H1 (cell line): ENCODE results near the gene ZNF414. TPM values are rescaled to one million over a fixed set of nuclear protein-coding genes. Genes with fewer than 3 reads are reported as not detected.
A peak's percentile ranks its signal among the peaks of the same experiment; 100 is the strongest.

Experiments used
- CTCF ChIA-PET: fragments of 300-600 bp; sonication (Branson Sonifier 250); formaldehyde crosslinking; loops from one replicate; lab custom pipeline; 2021; ENCODE audit not compliant: partially characterized antibody; lab: Charles Lee
- POLR2A ChIA-PET: fragments of 300-600 bp; sonication (Branson Sonifier 250); formaldehyde crosslinking; loops from one replicate; lab custom pipeline; 2021; ENCODE audit warnings: inconsistent platforms; ENCODE audit not compliant: partially characterized antibody; lab: Charles Lee
- DNase-seq, 2 experiments: peaks; one replicate each; pipeline versions ENCODE4 v3.0.0 to v3.0.0-alpha.2; 2010 to 2022; ENCODE audit warnings: low spot score in 2 of 2, low read depth in 1 of 2, mixed read lengths in 1 of 2
- FAIRE-seq: peaks from 2 replicates; lab custom pipeline; 2011; peaks lifted over from hg19 to GRCh38; lab: Jason Lieb, UNC
- H2AFZ ChIP-seq: 2 replicates; pipeline ENCODE4 v1.8.1; 2012; ENCODE audit warnings: low read length, inconsistent platforms
- H2AK5ac ChIP-seq: 2 replicates; pipeline ENCODE4 v1.6.1; 2013; ENCODE audit warnings: low read depth, low read length
- H2BK120ac ChIP-seq: replicated peaks from 2 replicates; pipeline ENCODE3; 2013; ENCODE audit warnings: low read depth, low read length, inconsistent platforms
- H2BK12ac ChIP-seq: 2 replicates; pipeline ENCODE4 v1.6.1; 2013; ENCODE audit warnings: low read depth, low read length
- H2BK15ac ChIP-seq: 2 replicates; pipeline ENCODE4 v1.6.1; 2013; ENCODE audit warnings: low read length
- H2BK20ac ChIP-seq: 2 replicates; pipeline ENCODE4 v1.6.1; 2013; ENCODE audit warnings: low read length
- H2BK5ac ChIP-seq: 2 replicates; pipeline ENCODE4 v1.6.1; 2013; ENCODE audit warnings: low read depth, low read length
- H3K14ac ChIP-seq: 2 replicates; pipeline ENCODE4 v1.6.1; 2013; ENCODE audit warnings: inconsistent platforms; ENCODE audit not compliant: insufficient read length
- H3K18ac ChIP-seq: 2 replicates; pipeline ENCODE4 v1.6.1; 2013; ENCODE audit warnings: low read length; ENCODE audit errors: extremely low read depth
- H3K23ac ChIP-seq: 2 replicates; pipeline ENCODE4 v1.6.1; 2013; ENCODE audit warnings: inconsistent platforms; ENCODE audit not compliant: insufficient read length
- H3K23me2 ChIP-seq: 2 replicates; pipeline ENCODE4 v1.6.1; 2013; ENCODE audit warnings: low read depth, low read length
- H3K27ac ChIP-seq: 2 replicates; pipeline ENCODE4 v1.6.1; 2011; ENCODE audit warnings: low read depth, low read length, inconsistent platforms
- H3K27me3 ChIP-seq, 4 experiments: replicated peaks in 1 of 4; 1 replicate in 1 of 4; 2 replicates in 3 of 4; pipeline versions ENCODE4 v1.6.1 to v1.8.1; 2011 to 2013; ENCODE audit warnings: low read length in 3 of 4, mild to moderate bottlenecking in 3 of 4, inconsistent platforms in 2 of 4, mixed read lengths in 2 of 4, moderate library complexity in 1 of 4; ENCODE audit not compliant: control insufficient read depth in 3 of 4, insufficient read depth in 3 of 4; ENCODE audit errors: extremely low read depth in 1 of 4
- H3K36me3 ChIP-seq, 4 experiments: 2 replicates each; pipeline versions ENCODE4 v1.6.1 to v1.8.1; 2011 to 2013; ENCODE audit warnings: mild to moderate bottlenecking in 4 of 4, low read length in 3 of 4, moderate library complexity in 2 of 4, control low read depth in 1 of 4, inconsistent platforms in 1 of 4; ENCODE audit not compliant: insufficient read depth in 4 of 4, control insufficient read depth in 2 of 4
- H3K4ac ChIP-seq: replicated peaks from 2 replicates; pipeline ENCODE3; 2013; ENCODE audit warnings: low read length, low read depth, mixed read lengths, inconsistent platforms; ENCODE audit not compliant: insufficient read length
- H3K4me1 ChIP-seq, 4 experiments: replicated peaks in 1 of 4; 1 replicate in 1 of 4; 2 replicates in 3 of 4; pipeline versions ENCODE4 v1.6.1 to v1.8.1; 2011 to 2013; ENCODE audit warnings: low read length in 3 of 4, inconsistent platforms in 2 of 4, mixed read lengths in 1 of 4; ENCODE audit not compliant: insufficient read depth in 4 of 4, control insufficient read depth in 3 of 4
- H3K4me2 ChIP-seq, 2 experiments: 2 replicates each; pipeline versions ENCODE4 v1.6.1 to v1.8.1; 2011 to 2013; ENCODE audit warnings: low read depth in 2 of 2, low read length in 2 of 2, control low read depth in 1 of 2, inconsistent platforms in 1 of 2, mild to moderate bottlenecking in 1 of 2; ENCODE audit not compliant: insufficient read depth in 1 of 2
- H3K4me3 ChIP-seq, 4 experiments: fragments of 200-600, 300-600 bp in 1 of 4; sonication (generic), shearing (Covaris generic), sonication (Bioruptor Twin) in 1 of 4; 2 replicates each; pipeline versions ENCODE4 v1.5.1 to v1.8.1; 2011 to 2016; ENCODE audit warnings: low read length in 4 of 4, low read depth in 3 of 4, control low read depth in 2 of 4, inconsistent platforms in 2 of 4, mild to moderate bottlenecking in 2 of 4, mixed read lengths in 1 of 4, moderate library complexity in 1 of 4; ENCODE audit not compliant: insufficient read depth in 2 of 4; ENCODE audit errors: extremely low read depth in 1 of 4
- H3K56ac ChIP-seq: replicated peaks from 2 replicates; pipeline ENCODE3; 2013; ENCODE audit warnings: low read depth, mild to moderate bottlenecking, mixed read lengths, low read length, inconsistent platforms; ENCODE audit not compliant: insufficient read length
- H3K79me1 ChIP-seq: 2 replicates; pipeline ENCODE4 v1.6.1; 2013; ENCODE audit warnings: low read depth, low read length, control low read depth
- H3K79me2 ChIP-seq, 2 experiments: 2 replicates each; pipeline versions ENCODE4 v1.6.1 to v1.8.1; 2012 to 2013; ENCODE audit warnings: low read length in 2 of 2, mild to moderate bottlenecking in 2 of 2, inconsistent platforms in 1 of 2; ENCODE audit not compliant: insufficient read depth in 2 of 2, control insufficient read depth in 1 of 2
- H3K9ac ChIP-seq, 4 experiments: replicated peaks in 1 of 4; 1 replicate in 1 of 4; 2 replicates in 3 of 4; pipeline versions ENCODE4 v1.6.1 to v1.8.1; 2011 to 2013; ENCODE audit warnings: low read depth in 3 of 4, low read length in 3 of 4, control low read depth in 2 of 4, mild to moderate bottlenecking in 2 of 4, moderate library complexity in 2 of 4, inconsistent platforms in 1 of 4; ENCODE audit errors: extremely low read depth in 1 of 4
- H3K9me3 ChIP-seq, 2 experiments: 2 replicates each; pipeline versions ENCODE4 v1.6.1 to v1.8.1; 2012 to 2013; ENCODE audit warnings: mild to moderate bottlenecking in 2 of 2, moderate library complexity in 2 of 2, control low read depth in 1 of 2, inconsistent platforms in 1 of 2, low read depth in 1 of 2, low read length in 1 of 2, mixed read lengths in 1 of 2; ENCODE audit not compliant: insufficient read depth in 2 of 2
- H4K20me1 ChIP-seq, 2 experiments: replicated peaks in 1 of 2; 2 replicates each; pipeline versions ENCODE3 to v1.8.1; 2011 to 2013; ENCODE audit warnings: inconsistent platforms in 2 of 2, low read length in 2 of 2, mild to moderate bottlenecking in 1 of 2; ENCODE audit not compliant: insufficient read depth in 2 of 2, control insufficient read depth in 1 of 2
- H4K5ac ChIP-seq: 2 replicates; pipeline ENCODE4 v1.6.1; 2013; ENCODE audit warnings: low read length, low read depth, mixed read lengths, inconsistent platforms; ENCODE audit not compliant: insufficient read length
- H4K8ac ChIP-seq: 2 replicates; pipeline ENCODE4 v1.8.0; 2013; ENCODE audit warnings: mild to moderate bottlenecking, moderate library complexity, low read length, inconsistent platforms; ENCODE audit not compliant: insufficient read depth; ENCODE audit errors: extremely low read depth
- H4K91ac ChIP-seq: replicated peaks from 2 replicates; pipeline ENCODE3; 2013; ENCODE audit warnings: low read length, mixed read lengths, inconsistent platforms; ENCODE audit not compliant: insufficient read length
- FOSL1 ChIP-seq: IDR thresholded peaks from 2 replicates; pipeline ENCODE4 v1.6.1; 2011; ENCODE audit warnings: mild to moderate bottlenecking, low read depth, low read length, moderate library complexity; ENCODE audit not compliant: insufficient read depth
- MAX ChIP-seq: IDR thresholded peaks from 2 replicates; pipeline ENCODE4 v1.6.1; 2012; ENCODE audit warnings: inconsistent platforms
- NANOG ChIP-seq: IDR thresholded peaks from 2 replicates; pipeline ENCODE4 v1.6.1; 2011; ENCODE audit warnings: low read length, low read depth, mild to moderate bottlenecking, inconsistent platforms; ENCODE audit not compliant: insufficient read depth, poor library complexity, severe bottlenecking
- POLR2AphosphoS5 ChIP-seq: IDR thresholded peaks from 2 replicates; pipeline ENCODE4 v1.6.1; 2011; ENCODE audit warnings: low read depth, low read length
- TAF1 ChIP-seq: IDR thresholded peaks from 2 replicates; pipeline ENCODE4 v1.6.1; 2011; ENCODE audit warnings: mild to moderate bottlenecking, low read depth, low read length
- USF2 ChIP-seq: IDR thresholded peaks from 2 replicates; pipeline ENCODE4 v1.6.1; 2011; ENCODE audit warnings: low read length, improper control_type of control experiment
- WGBS, 2 experiments: shearing (Covaris generic) in 1 of 2; methylation state at CpG; one replicate each; pipeline versions ENCODE4 v1.1.6 to v1.1.7; 2013 to 2015; ENCODE audit warnings: low lambda C conversion rate in 2 of 2, mixed read lengths in 2 of 2, inconsistent platforms in 1 of 2, low coverage in 1 of 2, missing lambda C conversion rate in 1 of 2; ENCODE audit not compliant: insufficient replicate concordance in 2 of 2, insufficient coverage in 1 of 2, insufficient read length in 1 of 2; ENCODE audit errors: extremely low coverage in 1 of 2, missing lambda C conversion rate in 1 of 2; 5-methylcytosine and 5-hydroxymethylcytosine counted together
- polyA plus RNA-seq, 7 experiments: library from polyadenylated mRNA; depleted of rRNA in 3 of 7; stranded (reverse) in 5 of 7; unstranded in 2 of 7; fragments of >200 nt in 5 of 7; fragments of 200-250 nt in 2 of 7; gene quantifications; 1 replicate in 5 of 7; 2 replicates in 1 of 7; 4 replicates in 1 of 7; pipeline versions ENCODE4 v1.2.1 to v1.2.3, GENCODE V29; 2011 to 2013; ENCODE audit warnings: missing spikeins in 2 of 7, mixed read lengths in 2 of 7
- total RNA-seq: library from RNA; stranded (reverse); fragmentation: NEBNext Ultra II Directional; extraction: Animal tissue kit (Norgen Biotek cat#: 25700); gene quantifications from 2 replicates; pipeline ENCODE4 v1.2.1, GENCODE V29; 2021

Gene ZNF414
- total and polyA plus RNA-seq, 2 of the 8 experiments (the other 6 are each of a cell fraction or from before 2014, with no cell fraction given) = 9.7 to 26.8 TPM

- Histone ChIP-seq H3K23me2 (no peaks in the 10 kb centered on the region; the same call in 1 of the 2 replicates), H3K27ac (no peak overlapping the region), H2BK120ac (no peak overlapping the region), H3K27me3 (no peaks in the 10 kb centered on the region), H3K4me1 (peaks cover 0 to under 1% (median 0%) of the 10 kb centered on the region in 4 experiments; a peak in 1 of 7 replicates), H3K56ac (no peak overlapping the region), H4K20me1 (no peaks in the 10 kb centered on the region), H3K14ac (no peak overlapping the region), H2AFZ (no peak overlapping the region), H3K9ac (no peak overlapping the region), H3K79me2 (no peaks in the 10 kb centered on the region), H3K4me2 (no peak overlapping the region), H4K8ac (no peak overlapping the region), H3K79me1 (no peaks in the 10 kb centered on the region), H2BK12ac (no peak overlapping the region), H4K5ac (no peak overlapping the region), H3K4me3 (no peak overlapping the region), H3K23ac (no peak overlapping the region), H3K9me3 (no peaks in the 10 kb centered on the region), H2BK5ac (no peak overlapping the region), H3K18ac (no peak overlapping the region), H4K91ac (no peak overlapping the region), H3K4ac (no peak overlapping the region), H3K36me3 (no peaks in the 10 kb centered on the region), H2AK5ac (0 out of 2 replicates have a peak overlapping the region, but pooled peaks have one; percentile 28), H2BK20ac (no peak overlapping the region), H2BK15ac (no peak overlapping the region)
- DNase-seq (no peak), FAIRE-seq (no peak)
- ChIA-PET POLR2A (interaction anchor here (0.6 to 1.6 kb wide), 5 partner anchors 12 to 180 kb away, joined by 3 to 5 read pairs (median 3); no protein-coding TSS in a partner anchor), CTCF (interaction anchor here (0.6 to 3.1 kb wide), 6 partner anchors 26 to 175 kb away, joined by 3 to 14 read pairs (median 3); no protein-coding TSS in a partner anchor)
- 86% methylated on average over 11 of the region's 11 CpGs; no CpG with 5 or more reads in 1 of the 2 experiments for WGBS, 2 experiments
- TF ChIP-seq USF2 = no peak
- no peak for TF ChIP-seq POLR2AphosphoS5
- no peak for TF ChIP-seq TAF1
- TF ChIP-seq MAX = no peak
- no peak for TF ChIP-seq FOSL1
- no peak for TF ChIP-seq NANOG
Measured at GRCh38 chr19:8518536-8518935, 4.6 kb upstream of the ZNF414 start.
